Immature natural killer cell (primary cell): ENCODE data around the gene TMEM191B. TPM values are rescaled to one million over a fixed set of nuclear protein-coding genes. Genes with fewer than 3 reads are reported as not detected.
"Not testable (repeated sequence)": the region's sequence is repeated elsewhere in the genome, so short reads cannot be mapped to it uniquely, and the experiment has no call there.

Experiments
- DNase-seq, 3 donors: peaks; one replicate each; pipeline ENCODE4 v3.0.0; 2022; ENCODE audit warnings: mixed read lengths in 1 of 3
- H3K27ac Mint-ChIP-seq, 6 donors: one replicate each; pipeline ENCODE4 v1.8.0; 2020; ENCODE audit warnings: mixed read lengths in 6 of 6, mild to moderate bottlenecking in 5 of 6, inconsistent platforms in 4 of 6, moderate library complexity in 3 of 6
- H3K27me3 Mint-ChIP-seq, 3 donors: one replicate each; pipeline ENCODE4 v1.8.0; 2020 to 2021; ENCODE audit warnings: low read depth in 3 of 3, mild to moderate bottlenecking in 3 of 3, mixed read lengths in 3 of 3, moderate library complexity in 3 of 3, inconsistent platforms in 1 of 3
- H3K36me3 Mint-ChIP-seq, 3 donors: one replicate each; pipeline ENCODE4 v1.8.0; 2020; ENCODE audit warnings: mixed read lengths in 3 of 3, inconsistent platforms in 2 of 3, mild to moderate bottlenecking in 2 of 3
- H3K4me1 Mint-ChIP-seq, 2 donors: one replicate each; pipeline ENCODE4 v1.8.0; 2020; ENCODE audit warnings: inconsistent platforms in 2 of 2, mild to moderate bottlenecking in 2 of 2, mixed read lengths in 2 of 2, moderate library complexity in 1 of 2
- H3K4me3 Mint-ChIP-seq, 5 donors: one replicate each; pipeline ENCODE4 v1.8.0; 2020; ENCODE audit warnings: mild to moderate bottlenecking in 5 of 5, mixed read lengths in 5 of 5, inconsistent platforms in 3 of 5, moderate library complexity in 3 of 5
- H3K9me3 Mint-ChIP-seq, 6 donors: one replicate each; pipeline ENCODE4 v1.8.0; 2020; ENCODE audit warnings: mild to moderate bottlenecking in 6 of 6, mixed read lengths in 6 of 6, inconsistent platforms in 4 of 6, moderate library complexity in 3 of 6
- polyA plus RNA-seq, 3 donors: library from polyadenylated mRNA; unstranded; fragments of 300-500 nt; fragmentation: Illumina TruSeq; gene quantifications; one replicate each; pipeline ENCODE4 v1.2.3, GENCODE V29; 2021

Gene TMEM191B
- polyA plus RNA-seq, 3 donors from 2014 or later: 1.5 to 4.9 (median 1.7) TPM

- H3K27ac Mint-ChIP-seq, H3K4me1 Mint-ChIP-seq, H3K4me3 Mint-ChIP-seq, H3K36me3 Mint-ChIP-seq, H3K9me3 Mint-ChIP-seq, H3K27me3 Mint-ChIP-seq, DNase-seq: not testable (repeated sequence)
Measured at GRCh38 chr22:18577090-18577818, 49.7 kb downstream of the TMEM191B start.

- H3K9me3 Mint-ChIP-seq, DNase-seq, H3K27ac Mint-ChIP-seq, H3K27me3 Mint-ChIP-seq, H3K4me1 Mint-ChIP-seq, H3K4me3 Mint-ChIP-seq, H3K36me3 Mint-ChIP-seq: not testable (repeated sequence)
Measured at GRCh38 chr22:18577847-18578246, 50.2 kb downstream of the TMEM191B start.

Other genes starting within 250 kb of the TMEM191B start
- gene GGTLC3, start 9.6 kb upstream of the TMEM191B start, polyA plus RNA-seq: not detected
- gene RIMBP3, start 84.1 kb downstream of the TMEM191B start, polyA plus RNA-seq: 1 to 10 TPM in 1 of 3 donors, under 1 TPM in 1, not detected in 1; 0.33 to 1.4 TPM